Chondrocyte (in vitro differentiated cells): ENCODE results near the gene HKDC1. TPM values are rescaled to one million over a fixed set of nuclear protein-coding genes. Genes with fewer than 3 reads are reported as not detected.

Experiments
- DNase-seq: peaks from one replicate; pipeline ENCODE4 v3.0.0; 2021; ENCODE audit warnings: mixed read lengths, low spot score
- H3K27ac Mint-ChIP-seq: one replicate; pipeline ENCODE4 v1.8.0; 2021; ENCODE audit warnings: mild to moderate bottlenecking, moderate library complexity, mixed read lengths; ENCODE audit not compliant: unreplicated experiment
- H3K27me3 Mint-ChIP-seq: 2 replicates; pipeline ENCODE4 v1.8.0; 2021; ENCODE audit warnings: low read depth, mixed read lengths
- H3K36me3 Mint-ChIP-seq: 2 replicates; pipeline ENCODE4 v1.8.0; 2021; ENCODE audit warnings: low read depth, mixed read lengths
- H3K4me1 Mint-ChIP-seq: 2 replicates; pipeline ENCODE4 v1.8.0; 2021; ENCODE audit warnings: low read depth, mild to moderate bottlenecking, mixed read lengths
- H3K4me3 Mint-ChIP-seq: one replicate; pipeline ENCODE4 v1.8.0; 2021; ENCODE audit warnings: mild to moderate bottlenecking, moderate library complexity, mixed read lengths; ENCODE audit not compliant: unreplicated experiment
- H3K9me3 Mint-ChIP-seq: 2 replicates; pipeline ENCODE4 v1.8.0; 2021; ENCODE audit warnings: low read depth, mixed read lengths
- CTCF ChIP-seq: fragments of 200-600 bp; sonication (generic); IDR thresholded peaks from 2 replicates; pipeline ENCODE4 v1.5.0; 2021; ENCODE audit warnings: antibody characterized with exemption, mild to moderate bottlenecking, moderate library complexity
- total RNA-seq: library from RNA; stranded (reverse); gene quantifications from 3 replicates; pipeline ENCODE4 v1.2.1, GENCODE V29; 2021

The HKDC1 gene
- total RNA-seq, 1 donor from 2014 or later = 4.0 TPM

GRCh38 chr10:69311309-69311708, 91.2 kb downstream of the HKDC1 start:
- Mint-ChIP-seq H3K4me3 (no peak overlapping the region), H3K4me1 (no peaks in the 10 kb centered on the region), H3K27me3 (no peaks in the 10 kb centered on the region), H3K9me3 (no peaks in the 10 kb centered on the region), H3K36me3 (no peaks in the 10 kb centered on the region), H3K27ac (no peak overlapping the region)
- DNase-seq = no peak
- no peak for TF ChIP-seq CTCF

GRCh38 chr10:69312528-69312927, 92.4 kb downstream of the HKDC1 start:
- no peak overlapping the region for H3K27ac Mint-ChIP-seq
- H3K4me3 Mint-ChIP-seq = no peak overlapping the region
- no peak for TF ChIP-seq CTCF
- H3K27me3 Mint-ChIP-seq = no peaks in the 10 kb centered on the region
- H3K9me3 Mint-ChIP-seq = no peaks in the 10 kb centered on the region
- peaks cover 3% of the 10 kb centered on the region for H3K4me1 Mint-ChIP-seq
- no peaks in the 10 kb centered on the region for H3K36me3 Mint-ChIP-seq
- no peak for DNase-seq

- Mint-ChIP-seq H3K4me3 (no peak overlapping the region), H3K36me3 (no peaks in the 10 kb centered on the region), H3K4me1 (peaks cover 11% of the 10 kb centered on the region), H3K27me3 (no peaks in the 10 kb centered on the region), H3K27ac (no peak overlapping the region), H3K9me3 (no peaks in the 10 kb centered on the region)
- TF ChIP-seq CTCF = no peak
- DNase-seq = no peak
Measured at GRCh38 chr10:69315100-69315542, 95.0 kb downstream of the HKDC1 start.

GRCh38 chr10:69315610-69316312, 95.6 kb downstream of the HKDC1 start:
- Mint-ChIP-seq H3K27me3 (no peaks in the 10 kb centered on the region), H3K4me3 (no peak overlapping the region), H3K27ac (no peak overlapping the region), H3K9me3 (no peaks in the 10 kb centered on the region), H3K4me1 (peaks cover 17% of the 10 kb centered on the region), H3K36me3 (no peaks in the 10 kb centered on the region)
- DNase-seq = no peak
- no peak for TF ChIP-seq CTCF

- Mint-ChIP-seq H3K36me3 (no peaks in the 10 kb centered on the region), H3K4me1 (peaks cover 25% of the 10 kb centered on the region), H3K4me3 (no peak overlapping the region), H3K9me3 (no peaks in the 10 kb centered on the region), H3K27ac (peak overlapping the region; percentile 37), H3K27me3 (no peaks in the 10 kb centered on the region)
- no peak for DNase-seq
- no peak for TF ChIP-seq CTCF
Measured at GRCh38 chr10:69316313-69317059, 96.4 kb downstream of the HKDC1 start.

Other genes with a start within 250 kb of the HKDC1 start
- gene KIFBP, start 231.5 kb upstream of the HKDC1 start, total RNA-seq = 40.0 to 43.3 TPM (median 43.2 TPM) in 3 replicates
- gene SRGN, start 132.2 kb upstream of the HKDC1 start, total RNA-seq = 10.3 to 16.1 TPM (median 16.0 TPM) in 3 replicates
- 51.7 to 66.3 TPM (median 61.6 TPM) in 3 replicates for gene VPS26A, start 96.2 kb upstream of the HKDC1 start, total RNA-seq
- gene SUPV3L1, start 40.1 kb upstream of the HKDC1 start, total RNA-seq = 24.1 to 28.6 TPM (median 27.4 TPM) in 3 replicates
- 95.5 to 110 TPM (median 103 TPM) in 3 replicates for gene HK1, start 58.2 kb downstream of the HKDC1 start, total RNA-seq
- gene TACR2, start 196.6 kb downstream of the HKDC1 start, total RNA-seq = not detected in 3 replicates
- 1.7 to 11.1 TPM (median 8.9 TPM) in 3 replicates for gene TSPAN15, start 231.1 kb downstream of the HKDC1 start, total RNA-seq